ENCODE measurements around the gene GTF2E1.

- TF ChIP-seq POLR2A (IDR thresholded peaks at IDR 0.05) (no peak), CTCF (IDR thresholded peaks at IDR 0.05) (no peak)
Observed at GRCh38 chr3:120713262-120713661, 29.3 kb upstream of the GTF2E1 start.
